ENCODE measurements around the gene SEMA4G. TPM values are rescaled to one million over a fixed set of nuclear protein-coding genes. Genes with fewer than 3 reads are reported as not detected.

The SEMA4G gene
- total and polyA plus RNA-seq, 2 experiments from 2014 or later, result 5.3 to 8.5 TPM

- TF ChIP-seq ZNF462 (CRISPR knock-in tag; IDR thresholded peaks at IDR 0.05) (no peak), ETS1 (IDR thresholded peaks at IDR 0.05) (no peak)
These were observed 2.4 kb upstream of the SEMA4G start (continued) for GRCh38 chr10:100966887-100967286.

- ATAC-seq, result no peak
- no peak for DNase-seq (ENCODE audit: low spot score)
- H3F3A ChIP-seq (replicated peaks; ENCODE audit: low read depth), result peaks cover 5% of the 10 kb centered on the region; the same call in 1 of the 2 replicates
- no peak overlapping the region for H3K4me3 ChIP-seq
- no peak overlapping the region for H3K27ac ChIP-seq (ENCODE audit: low read depth)
- no peaks in the 10 kb centered on the region for H3K36me3 ChIP-seq (ENCODE audit: insufficient read depth)
- peaks cover 11% of the 10 kb centered on the region for H3K27me3 Mint-ChIP-seq (ENCODE audit: insufficient read depth, low read depth, poor library complexity)
- H3K4me2 ChIP-seq, result no peak overlapping the region
- H3K4me3 Mint-ChIP-seq, result no peak overlapping the region
- no peak overlapping the region for H2AFZ ChIP-seq
- H3K27ac Mint-ChIP-seq, result no peak overlapping the region
- H3K4me1 Mint-ChIP-seq, result peaks cover 28% of the 10 kb centered on the region
- no peaks in the 10 kb centered on the region for H3K79me2 ChIP-seq (replicated peaks; ENCODE audit: insufficient read depth)
- H3K4me1 ChIP-seq (ENCODE audit: insufficient read depth), result peaks cover 25% of the 10 kb centered on the region
- H3K9me2 ChIP-seq (ENCODE audit: insufficient read depth), result no peaks in the 10 kb centered on the region
- no peaks in the 10 kb centered on the region for H3K9me3 Mint-ChIP-seq
- H3K27me3 ChIP-seq (ENCODE audit: insufficient read depth), result no peaks in the 10 kb centered on the region
- H3K36me3 Mint-ChIP-seq (ENCODE audit: low read depth), result peaks cover 10% of the 10 kb centered on the region; the same call in 1 of the 3 replicates
- H4K20me1 ChIP-seq (replicated peaks; ENCODE audit: insufficient read depth), result 0 out of 2 replicates have a peak, but pooled peaks cover 4% of the 10 kb centered on the region
- TF ChIP-seq REST (IDR thresholded peaks at IDR 0.05; ENCODE audit: unreplicated experiment), result no peak
- TF ChIP-seq ZNF462 (CRISPR knock-in tag; IDR thresholded peaks at IDR 0.05), result no peak
- TF ChIP-seq STAT1 (IDR thresholded peaks at IDR 0.05; ENCODE audit: unreplicated experiment), result no peak
These were observed 2.0 kb upstream of the SEMA4G start for GRCh38 chr10:100967332-100967731.
